IMR-90 (cell line): ENCODE results near the gene TMTC2. TPM values are rescaled to one million over a fixed set of nuclear protein-coding genes. Genes with fewer than 3 reads are reported as not detected.

Source experiments
- ATAC-seq: fragments of 200-7000 bp; cut with Tn5 transposase; 2 replicates; pipeline ENCODE4 v1.9.1; 2020; ENCODE audit warnings: low read depth, mild to moderate bottlenecking, moderate library complexity
- BruUV-seq: library from RNA; stranded (reverse); fragments of 400-500 nt; replicated peaks from 2 replicates; lab custom pipeline; 2021; lab: Mats Ljungman, UMichigan
- CTCF ChIA-PET: fragments of 300-600 bp; formaldehyde crosslinking; extraction: SDS; loops from one replicate; lab custom pipeline; 2021; ENCODE audit warnings: antibody characterized with exemption; lab: Yijun Ruan, JAX
- POLR2A ChIA-PET: fragments of 300-600 bp; sonication (Branson Sonifier 250); formaldehyde crosslinking; loops from one replicate; lab custom pipeline; 2022; ENCODE audit warnings: antibody characterized with exemption; ENCODE audit not compliant: unreplicated experiment; lab: Charles Lee
- DNase-seq: peaks from one replicate; pipeline ENCODE4 v3.0.0; 2013
- H2AFZ ChIP-seq: replicated peaks from 2 replicates; pipeline ENCODE3; 2013; ENCODE audit warnings: low read length, mild to moderate bottlenecking; ENCODE audit not compliant: poor library complexity
- H2AK5ac ChIP-seq: 2 replicates; pipeline ENCODE4 v1.6.1; 2013; ENCODE audit warnings: low read depth, low read length, inconsistent platforms
- H2AK9ac ChIP-seq: replicated peaks from 2 replicates; pipeline ENCODE3; 2013; ENCODE audit warnings: mild to moderate bottlenecking, low read depth, low read length, moderate library complexity; ENCODE audit not compliant: poor library complexity
- H2BK120ac ChIP-seq: 2 replicates; pipeline ENCODE4 v1.6.1; 2013; ENCODE audit warnings: low read depth, low read length, inconsistent platforms
- H2BK15ac ChIP-seq: 3 replicates; pipeline ENCODE4 v1.6.1; 2013; ENCODE audit warnings: low read depth, low read length, inconsistent platforms
- H2BK20ac ChIP-seq: 2 replicates; pipeline ENCODE4 v1.6.1; 2013; ENCODE audit warnings: low read depth, mild to moderate bottlenecking, inconsistent platforms, low read length, moderate library complexity
- H2BK5ac ChIP-seq: 2 replicates; pipeline ENCODE4 v1.6.1; 2013; ENCODE audit warnings: mild to moderate bottlenecking, low read depth, low read length, inconsistent platforms; ENCODE audit not compliant: poor library complexity, severe bottlenecking
- H3K14ac ChIP-seq: replicated peaks from 2 replicates; pipeline ENCODE4 v1.6.1; 2013; ENCODE audit warnings: low read depth, low read length, inconsistent platforms
- H3K18ac ChIP-seq: 2 replicates; pipeline ENCODE4 v1.6.1; 2013; ENCODE audit warnings: low read depth, low read length, control low read depth
- H3K23ac ChIP-seq: 2 replicates; pipeline ENCODE4 v1.6.1; 2013; ENCODE audit warnings: low read depth, low read length, inconsistent platforms
- H3K27ac ChIP-seq: 2 replicates; pipeline ENCODE4 v1.5.1; 2013; ENCODE audit warnings: mild to moderate bottlenecking, control low read depth, low read length; ENCODE audit not compliant: insufficient read depth
- H3K27me3 ChIP-seq: 2 replicates; pipeline ENCODE4 v1.6.1; 2013; ENCODE audit warnings: low read length; ENCODE audit not compliant: control insufficient read depth, insufficient read depth
- H3K36me3 ChIP-seq: 2 replicates; pipeline ENCODE4 v1.6.1; 2013; ENCODE audit warnings: low read length, mixed read lengths; ENCODE audit not compliant: control insufficient read depth, insufficient read depth
- H3K4ac ChIP-seq: 2 replicates; pipeline ENCODE4 v1.6.1; 2013; ENCODE audit warnings: low read depth, low read length, inconsistent platforms
- H3K4me1 ChIP-seq: 2 replicates; pipeline ENCODE4 v1.6.1; 2013; ENCODE audit warnings: low read length, mixed read lengths; ENCODE audit not compliant: control insufficient read depth, insufficient read depth
- H3K4me2 ChIP-seq: 2 replicates; pipeline ENCODE4 v1.6.1; 2013; ENCODE audit warnings: low read depth, mild to moderate bottlenecking, control low read depth, low read length, moderate library complexity
- H3K4me3 ChIP-seq: 2 replicates; pipeline ENCODE4 v1.5.1; 2013; ENCODE audit warnings: low read depth, mild to moderate bottlenecking, control low read depth, low read length, moderate library complexity; ENCODE audit not compliant: insufficient read depth
- H3K56ac ChIP-seq: 2 replicates; pipeline ENCODE4 v1.6.1; 2013; ENCODE audit warnings: low read length, inconsistent platforms; ENCODE audit not compliant: insufficient read depth; ENCODE audit errors: extremely low read depth
- H3K79me1 ChIP-seq, 2 experiments: 2 replicates each; pipeline ENCODE4 v1.6.1; 2013; ENCODE audit warnings: low read length in 2 of 2, inconsistent platforms in 1 of 2, low read depth in 1 of 2
- H3K9ac ChIP-seq: 2 replicates; pipeline ENCODE4 v1.6.1; 2013; ENCODE audit warnings: low read depth, low read length, control low read depth
- H3K9me1 ChIP-seq: 2 replicates; pipeline ENCODE4 v1.6.1; 2013; ENCODE audit warnings: low read length, inconsistent platforms; ENCODE audit not compliant: insufficient read depth
- H3K9me3 ChIP-seq: 2 replicates; pipeline ENCODE4 v1.6.1; 2013; ENCODE audit warnings: low read length; ENCODE audit not compliant: control insufficient read depth, insufficient read depth
- H4K20me1 ChIP-seq: 2 replicates; pipeline ENCODE4 v1.6.1; 2013; ENCODE audit warnings: low read length, inconsistent platforms; ENCODE audit not compliant: insufficient read depth
- H4K5ac ChIP-seq: 2 replicates; pipeline ENCODE4 v1.6.1; 2013; ENCODE audit warnings: mild to moderate bottlenecking, low read depth, low read length, control low read depth
- H4K8ac ChIP-seq, 2 experiments: 2 replicates each; pipeline ENCODE4 v1.6.1; 2013; ENCODE audit warnings: low read depth in 2 of 2, low read length in 2 of 2, control low read depth in 1 of 2, inconsistent platforms in 1 of 2
- H4K91ac ChIP-seq: 2 replicates; pipeline ENCODE4 v1.6.1; 2013; ENCODE audit warnings: low read depth, low read length, inconsistent platforms; ENCODE audit not compliant: insufficient read depth
- ELK1 ChIP-seq: fragments of 150-350 bp; IDR thresholded peaks from 2 replicates; pipeline ENCODE4 v1.6.1; 2016; ENCODE audit warnings: low read depth, mild to moderate bottlenecking, low read length, moderate library complexity, borderline replicate concordance
- MXI1 ChIP-seq: IDR thresholded peaks from 2 replicates; pipeline ENCODE4 v1.6.1; 2012; ENCODE audit warnings: low read depth, mild to moderate bottlenecking, low read length, moderate library complexity, borderline replicate concordance
- RFX5 ChIP-seq: IDR thresholded peaks from 2 replicates; pipeline ENCODE4 v1.8.0; 2012; ENCODE audit warnings: low read depth, mild to moderate bottlenecking, low read length, moderate library complexity
- WGBS, 2 experiments: methylation state at CpG; one replicate each; pipeline versions ENCODE4 v1.1.5 to v1.1.7; 2013; ENCODE audit warnings: missing lambda C conversion rate in 2 of 2; ENCODE audit not compliant: insufficient read length in 1 of 2; ENCODE audit errors: extremely low coverage in 2 of 2; 5-methylcytosine and 5-hydroxymethylcytosine counted together
- dilution Hi-C: fragments of 300-500 bp; cut with HindIII; formaldehyde crosslinking; loops from one replicate; pipeline ENCODE4 v1.14.3; 2018; ENCODE audit warnings: low sequenced_read_pairs; ENCODE audit not compliant: unreplicated experiment
- in situ Hi-C: fragments of 300-500 bp; cut with MboI; formaldehyde crosslinking; loops from 3 replicates; pipeline ENCODE4 v1.14.3; 2019; ENCODE audit warnings: low sequenced_read_pairs, inconsistent platforms, mixed read lengths
- intact Hi-C: fragments of 100-400 bp; cut with micrococcal nuclease; formaldehyde crosslinking; loops from 2 replicates; pipeline ENCODE4 v1.10.0; 2022
- polyA plus RNA-seq, 3 experiments: library from polyadenylated mRNA; depleted of rRNA; stranded (reverse); fragments of >200 nt; gene quantifications; 2 replicates each; pipeline ENCODE4 v1.2.3, GENCODE V29; 2012; ENCODE audit warnings: low replicate concordance in 1 of 3
- total RNA-seq: library from RNA; depleted of rRNA; stranded (reverse); fragments of >200 nt; gene quantifications from 2 replicates; pipeline ENCODE4 v1.2.3, GENCODE V29; 2012

The TMTC2 gene
- total and polyA plus RNA-seq, 2 of the 4 experiments (the other 2 are of a cell fraction) = 0.56 to 1.4 TPM

DNA sequence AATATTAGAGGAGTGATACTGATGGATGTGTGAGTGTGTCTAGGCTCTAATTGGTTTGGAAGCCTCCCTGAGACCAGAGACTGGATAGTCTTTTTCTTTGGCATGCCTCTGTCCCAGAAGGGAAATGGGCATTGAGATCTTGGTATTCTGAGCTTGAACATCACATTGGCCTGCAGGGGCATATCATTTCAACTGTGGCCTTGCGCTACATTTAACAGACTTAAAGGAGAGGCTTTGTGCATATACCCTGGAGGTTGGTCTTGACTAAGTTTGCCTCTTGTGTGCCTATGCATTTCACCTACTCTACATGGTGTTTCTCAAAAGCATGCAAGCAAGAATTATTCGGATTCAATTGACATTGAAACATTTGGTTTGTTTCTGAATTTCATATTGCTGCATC is 185.4 kb downstream of the TMTC2 start:
- CTCF ChIA-PET = no interaction called here

More for the DNA sequence above, 185.4 kb downstream of the TMTC2 start:
- Histone ChIP-seq H3K4ac (no peak overlapping the region), H4K91ac (no peak overlapping the region), H3K36me3 (no peaks in the 10 kb centered on the region), H4K8ac (no peak overlapping the region), H4K5ac (no peak overlapping the region), H3K4me2 (no peak overlapping the region), H3K9me1 (no peaks in the 10 kb centered on the region), H3K18ac (no peak overlapping the region), H3K4me1 (no peaks in the 10 kb centered on the region), H3K9ac (no peak overlapping the region), H2BK120ac (no peak overlapping the region), H3K27me3 (no peaks in the 10 kb centered on the region), H2BK5ac (no peak overlapping the region), H3K4me3 (no peak overlapping the region), H3K9me3 (no peaks in the 10 kb centered on the region), H3K79me1 (no peaks in the 10 kb centered on the region), H2AFZ (no peak overlapping the region), H4K20me1 (no peaks in the 10 kb centered on the region), H2AK9ac (no peak overlapping the region), H2AK5ac (no peak overlapping the region), H3K23ac (no peak overlapping the region), H2BK15ac (no peak overlapping the region), H3K56ac (no peak overlapping the region), H3K14ac (no peak overlapping the region), H3K27ac (no peak overlapping the region), H2BK20ac (no peak overlapping the region)
- no peak for ATAC-seq
- dilution Hi-C loops (no loop called here), in situ Hi-C loops (no loop called here), intact Hi-C loops (no loop called here)
- DNase-seq = no peak
- TF ChIP-seq MXI1 (no peak), RFX5 (no peak), ELK1 (no peak)
- WGBS, 2 experiments = no CpG with 5 or more reads among the region's 2 CpGs
- BruUV-seq = no TSS peak
- POLR2A ChIA-PET = no interaction called here
